HG03520 (cell line): Measurements from ENCODE around the gene SLC16A4.
"Not testable (repeated sequence)": the region's sequence is repeated elsewhere in the genome, so short reads cannot be mapped to it uniquely, and the experiment has no call there.

ENCODE experiments used
- ATAC-seq: cut with Tn5 transposase; IDR thresholded peaks from one replicate; pipeline ENCODE4 v1.9.1; 2021; ENCODE audit warnings: mild to moderate bottlenecking, moderate library complexity; ENCODE audit not compliant: unreplicated experiment

SLC16A4 gene

DNA sequence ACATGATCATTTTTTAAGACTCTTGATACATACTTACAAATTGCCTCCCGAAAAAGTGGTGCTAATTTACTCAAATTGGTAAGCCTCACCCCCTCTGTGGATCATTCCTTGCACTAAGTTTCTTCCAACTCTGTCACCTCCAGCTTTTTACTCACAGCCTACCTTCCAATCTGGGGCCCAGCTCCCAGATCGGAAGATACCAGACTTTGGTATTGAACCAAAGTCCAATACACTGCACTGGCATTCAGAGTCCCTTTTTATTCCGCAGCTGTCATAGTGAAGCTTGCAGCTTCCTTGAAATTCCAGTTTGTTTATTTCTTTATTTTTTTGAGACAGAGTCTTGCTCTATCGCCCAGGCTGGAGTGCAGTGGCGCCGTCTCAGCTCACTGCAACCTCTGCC is 18.5 kb upstream of the SLC16A4 start:
- ATAC-seq, result no peak

DNA sequence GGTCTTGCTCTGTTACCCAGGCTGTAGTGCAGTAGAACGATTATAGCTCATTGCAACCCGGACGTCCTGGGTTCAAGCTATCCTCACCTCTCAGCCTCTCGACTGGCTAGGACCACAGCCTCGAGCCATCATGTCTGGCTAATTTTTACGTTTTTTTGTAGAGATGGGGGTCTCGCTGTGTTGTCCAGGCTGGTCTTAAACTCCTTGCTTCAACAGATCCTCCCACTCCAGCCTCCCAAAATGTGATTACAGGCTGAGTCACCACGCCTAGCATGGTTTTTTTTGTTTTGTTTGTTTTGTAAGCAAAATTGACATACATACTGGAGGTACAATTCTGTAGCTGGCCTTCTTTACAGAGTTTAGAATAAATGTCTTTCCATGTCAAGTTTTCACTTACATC is 17.7 kb upstream of the SLC16A4 start:
- ATAC-seq, result no peak

DNA sequence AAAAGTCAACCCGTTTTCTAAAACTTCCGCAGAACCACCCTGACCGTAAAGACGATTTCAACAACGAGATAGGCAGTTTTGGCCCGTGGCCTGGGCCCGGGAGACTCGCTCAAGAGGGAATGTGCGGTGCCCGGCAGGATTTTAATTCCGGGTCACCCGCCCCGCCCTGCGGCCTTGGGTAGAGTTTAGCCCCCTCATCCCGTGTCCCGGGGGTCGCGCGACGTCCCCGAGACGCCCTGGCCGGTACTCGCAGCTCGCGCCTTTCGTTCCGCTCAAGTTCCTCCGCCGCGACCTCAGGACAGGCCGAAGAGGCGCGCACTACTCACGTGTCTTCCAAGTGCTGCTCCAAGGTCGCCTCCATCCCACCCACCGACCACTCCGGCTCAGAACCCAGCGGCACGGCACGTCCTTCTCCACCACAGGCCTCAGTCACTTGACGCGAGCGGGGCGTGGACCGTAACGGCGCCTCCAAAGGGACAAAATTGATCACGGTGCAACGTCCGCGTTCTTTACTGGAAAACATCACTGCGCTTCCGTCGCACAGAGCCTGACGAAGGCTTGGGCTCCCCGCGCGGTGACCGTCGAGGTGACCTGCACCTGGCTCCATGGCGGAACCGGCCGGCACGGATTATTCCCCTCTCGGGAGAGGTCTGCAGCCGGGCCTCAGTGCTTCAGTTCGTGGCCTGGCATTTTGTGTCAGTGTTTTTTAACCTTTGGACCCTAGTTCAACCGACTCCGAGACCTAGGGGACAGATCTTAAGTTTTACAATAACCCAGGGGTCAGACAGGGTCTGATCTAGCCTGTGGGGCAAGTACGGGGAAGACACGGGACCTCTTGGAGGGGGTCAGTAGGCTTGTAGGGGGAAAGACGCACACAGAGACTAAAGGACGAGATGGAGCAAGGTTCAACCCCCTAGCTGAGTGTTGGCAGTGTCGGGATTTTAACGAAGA is 16.7 kb upstream of the SLC16A4 start, which contains the start of gene LAMTOR5:
TSS of gene LAMTOR5 (minus strand) at position 435 of the 951 bp plus-strand sequence. CDS start at position 361, 74 bp downstream.
- peak; percentile 87 for ATAC-seq

DNA sequence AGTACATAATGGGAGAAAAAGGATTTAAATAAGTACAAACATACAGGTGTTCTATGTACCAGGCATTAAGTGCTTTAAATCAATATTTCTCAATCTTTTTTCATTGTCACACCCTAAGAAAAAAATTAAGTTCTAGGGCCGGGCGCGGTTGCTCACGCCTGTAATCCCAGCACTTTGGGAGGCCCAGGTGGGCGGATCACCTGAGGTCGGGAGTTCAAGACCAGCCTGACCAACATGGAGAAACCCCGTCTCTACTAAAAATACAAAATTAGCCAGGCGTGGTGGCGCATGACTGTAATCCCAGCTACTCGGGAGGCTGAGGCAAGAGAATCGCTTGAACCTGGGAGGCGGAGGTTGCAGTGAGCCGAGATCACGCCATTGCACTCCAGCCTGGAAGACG is 15.6 kb upstream of the SLC16A4 start:
- ATAC-seq, result not testable (repeated sequence)

DNA sequence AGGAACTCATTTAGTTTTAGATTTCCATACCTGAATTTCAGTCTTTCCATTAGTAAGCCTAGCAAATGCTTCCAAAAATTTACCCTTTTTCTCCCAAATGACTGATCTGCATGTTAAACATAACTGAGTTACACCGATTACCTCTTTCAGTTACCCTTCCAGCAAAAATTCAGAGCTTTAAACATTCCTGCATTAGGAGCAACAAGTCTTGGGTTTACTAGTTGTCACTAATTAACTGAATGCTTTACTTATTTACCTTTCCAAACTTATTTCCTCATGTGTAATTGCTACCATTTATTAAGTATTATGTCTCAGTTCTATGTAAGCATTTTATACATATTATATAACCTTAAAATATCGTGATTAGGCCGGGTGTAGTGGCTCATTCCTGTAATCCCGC is 13.6 kb upstream of the SLC16A4 start:
- no peak for ATAC-seq

DNA sequence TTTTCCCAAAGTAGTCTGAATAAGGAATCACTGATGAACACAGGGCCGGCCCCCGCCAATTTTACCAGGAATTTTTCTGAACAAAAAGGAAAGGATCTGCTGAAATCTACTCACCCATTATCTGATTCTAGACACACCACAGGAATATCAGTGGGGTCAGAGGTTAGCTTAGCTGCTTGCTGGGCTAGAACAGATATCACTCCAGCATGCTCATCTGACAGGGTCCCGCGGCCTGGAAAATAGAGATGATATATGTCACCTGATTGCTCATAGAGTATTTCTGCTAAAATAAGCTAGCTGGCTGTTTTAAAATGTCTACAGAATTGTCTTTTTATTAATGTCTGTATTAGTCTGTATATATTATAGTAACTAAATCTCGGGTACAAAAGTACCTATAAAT is 13.0 kb upstream of the SLC16A4 start:
- ATAC-seq, result no peak

DNA sequence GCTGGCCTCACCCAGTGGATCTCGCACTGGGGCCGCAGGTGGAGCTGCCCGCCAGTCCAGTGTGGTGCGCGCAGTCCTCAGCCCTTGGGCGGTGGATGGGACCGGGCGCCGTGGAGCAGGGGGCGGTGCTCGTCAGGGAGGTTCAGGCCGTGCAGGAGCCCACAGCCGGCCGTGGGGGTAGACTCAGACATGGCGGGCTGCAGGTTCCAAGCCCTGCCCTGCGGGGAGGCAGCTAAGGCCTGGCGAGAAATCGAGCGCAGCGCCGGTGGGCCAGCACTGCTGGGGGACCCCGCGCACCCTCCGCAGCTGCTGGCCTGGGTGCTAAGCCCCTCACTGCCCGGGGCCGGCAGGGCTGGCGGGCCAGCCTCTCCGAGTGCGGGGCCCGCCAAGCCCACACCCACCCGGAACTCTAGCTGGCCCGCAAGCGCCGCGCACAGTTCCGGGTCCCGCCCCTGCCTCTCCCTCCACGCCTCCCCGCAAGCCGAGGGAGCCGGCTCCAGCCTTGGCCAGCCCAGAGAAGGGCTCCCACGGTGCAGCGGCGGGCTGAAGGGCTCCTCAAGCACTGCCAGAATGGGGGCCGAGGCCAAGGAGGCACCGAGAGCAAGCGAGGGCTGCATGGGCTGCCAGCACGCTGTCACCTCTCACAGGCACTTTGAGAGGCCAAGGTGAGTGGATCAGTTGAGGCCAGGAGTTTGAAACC is 5.6 kb upstream of the SLC16A4 start:
- ATAC-seq, result not testable (repeated sequence)

DNA sequence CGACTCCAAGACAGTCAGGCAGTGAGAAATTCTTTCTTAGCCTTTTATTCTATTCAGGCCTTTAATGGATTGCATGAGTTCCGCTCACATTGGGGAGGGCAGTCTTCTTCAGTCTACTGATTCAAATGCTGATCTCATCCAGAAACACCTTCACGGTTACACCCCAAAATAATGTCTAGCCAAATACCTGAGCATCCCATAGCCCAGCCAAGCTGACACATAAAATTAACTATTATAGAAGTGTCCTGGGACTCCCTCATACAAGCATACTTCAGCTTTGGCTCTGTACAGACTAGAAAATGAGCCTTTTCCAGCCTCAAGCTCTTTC is 3.6 kb upstream of the SLC16A4 start:
- no peak for ATAC-seq

DNA sequence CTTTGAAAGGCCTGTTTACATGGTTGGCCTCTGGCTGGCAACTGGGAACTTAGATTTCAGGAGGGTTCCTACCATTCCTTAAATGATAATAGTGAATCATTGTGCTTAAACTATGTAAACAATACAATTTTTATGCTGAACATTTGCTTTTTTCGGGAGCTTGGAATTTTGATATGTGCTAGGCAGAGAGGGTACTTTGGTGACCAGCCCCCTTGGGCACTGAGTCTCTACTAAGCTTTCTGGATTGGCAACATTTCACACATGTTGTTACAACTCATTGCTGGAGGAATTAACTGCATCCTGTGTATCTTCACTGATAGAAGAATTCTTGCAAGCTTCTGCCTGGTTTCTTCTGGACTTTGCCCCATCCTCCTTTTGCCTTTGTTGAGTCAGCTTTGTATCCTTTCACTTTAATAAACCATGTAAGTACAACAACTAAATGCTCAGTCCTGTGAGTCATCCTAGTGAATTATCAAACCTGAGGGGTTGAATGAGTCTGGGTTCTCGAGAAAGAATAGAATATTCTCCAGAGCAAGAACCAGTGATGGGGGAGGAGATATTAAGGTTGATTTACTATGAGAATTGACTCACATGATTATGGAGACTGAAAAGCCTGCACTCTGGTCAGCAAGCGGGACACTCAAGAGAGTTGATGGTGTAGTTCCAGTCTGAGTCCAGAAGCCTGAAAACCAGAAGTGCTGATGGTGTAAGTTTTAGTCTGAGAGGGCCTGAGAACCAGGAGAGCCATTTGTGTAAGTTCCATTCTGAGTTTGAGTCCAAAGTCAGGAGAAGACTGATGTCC is 3.1 kb upstream of the SLC16A4 start:
- no peak for ATAC-seq

DNA sequence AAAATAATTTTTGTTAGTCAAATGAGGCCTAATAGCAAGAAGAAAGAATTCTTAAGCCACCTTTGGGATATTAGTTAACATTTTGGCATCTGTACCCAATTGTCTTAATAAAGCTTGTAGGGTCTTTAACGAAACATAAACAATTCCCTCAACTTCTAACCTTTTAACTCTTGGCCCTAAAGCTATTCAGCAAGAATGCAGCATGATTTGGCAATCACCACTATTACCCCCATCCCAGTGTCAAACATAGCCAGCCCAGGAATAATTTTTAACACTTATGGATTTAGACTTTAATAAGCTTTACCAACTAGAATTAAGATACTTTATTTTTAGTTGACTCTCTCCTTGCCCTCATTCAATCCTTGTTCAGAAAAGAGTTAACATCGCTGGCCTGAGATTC is 2.5 kb upstream of the SLC16A4 start:
- no peak for ATAC-seq

DNA sequence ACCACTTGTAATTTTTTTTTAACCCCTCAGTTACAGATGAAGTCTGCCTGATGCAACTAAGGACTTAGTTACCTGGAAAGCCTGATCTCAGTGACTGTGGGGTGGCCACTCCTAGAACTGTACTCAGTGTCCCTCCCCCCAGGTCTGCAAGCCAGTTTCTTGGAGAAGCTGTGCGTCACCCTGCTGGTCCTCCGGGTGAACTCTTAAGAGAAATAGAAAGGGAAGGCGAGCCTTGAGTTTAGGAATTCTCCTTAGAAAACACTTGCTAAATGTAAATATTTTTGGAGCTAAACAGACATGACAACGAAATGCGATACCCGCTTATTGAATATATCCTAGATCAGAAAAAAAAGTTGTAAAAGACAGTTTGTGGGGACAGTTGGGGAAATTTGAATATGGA is 730 bp downstream of the SLC16A4 start:
- no peak for ATAC-seq

DNA sequence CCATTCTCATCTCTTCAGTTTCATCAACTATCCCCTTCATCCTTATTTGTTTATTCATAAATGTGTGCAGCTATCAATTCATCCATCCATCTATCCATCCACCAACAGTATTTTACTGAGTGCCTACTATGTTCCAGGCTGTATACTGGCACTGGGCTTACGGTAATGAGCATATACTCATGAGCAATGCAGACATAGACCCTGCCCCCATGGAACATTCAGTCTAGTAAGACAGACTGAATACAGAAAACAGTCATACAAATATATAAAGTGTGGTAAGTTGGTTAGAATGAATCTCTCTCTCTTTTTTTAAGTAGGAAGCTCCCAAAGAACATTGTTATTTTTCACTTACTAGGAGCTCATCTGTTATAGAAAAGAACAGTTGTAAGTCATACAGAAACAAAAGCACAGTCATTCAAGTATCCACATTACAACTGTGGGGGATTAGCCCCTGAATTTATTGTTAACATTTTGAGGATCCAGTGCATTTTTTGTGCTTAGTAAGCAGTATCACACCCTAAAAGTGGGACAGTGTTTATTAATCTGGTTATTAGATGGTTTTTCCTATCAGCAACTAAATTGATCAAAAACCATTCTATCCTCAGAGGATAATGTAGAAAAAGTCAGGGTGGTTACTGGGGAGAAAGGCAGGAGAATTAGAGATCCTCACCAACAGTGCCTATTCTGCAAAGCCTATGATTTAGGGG is 3.6 kb downstream of the SLC16A4 start:
- ATAC-seq, result no peak

DNA sequence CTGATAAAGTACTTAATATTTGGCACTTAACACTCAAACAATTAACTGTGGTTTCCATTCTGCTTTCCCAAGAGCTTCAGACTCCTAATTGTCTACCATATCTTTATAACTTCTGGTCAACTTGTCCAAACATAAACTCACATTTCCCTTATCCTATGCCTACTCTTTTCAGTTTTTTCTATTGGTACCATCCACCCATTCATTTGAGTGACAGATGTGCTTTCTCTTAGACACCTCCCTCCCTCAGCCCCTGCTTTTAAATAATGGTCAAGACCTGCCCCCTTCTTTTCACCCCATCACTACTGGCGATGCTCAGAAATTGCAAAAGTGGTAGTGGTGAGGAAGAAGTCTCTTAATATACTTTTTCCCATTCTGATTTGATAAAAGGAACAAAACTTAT is 5.5 kb downstream of the SLC16A4 start:
- no peak for ATAC-seq

DNA sequence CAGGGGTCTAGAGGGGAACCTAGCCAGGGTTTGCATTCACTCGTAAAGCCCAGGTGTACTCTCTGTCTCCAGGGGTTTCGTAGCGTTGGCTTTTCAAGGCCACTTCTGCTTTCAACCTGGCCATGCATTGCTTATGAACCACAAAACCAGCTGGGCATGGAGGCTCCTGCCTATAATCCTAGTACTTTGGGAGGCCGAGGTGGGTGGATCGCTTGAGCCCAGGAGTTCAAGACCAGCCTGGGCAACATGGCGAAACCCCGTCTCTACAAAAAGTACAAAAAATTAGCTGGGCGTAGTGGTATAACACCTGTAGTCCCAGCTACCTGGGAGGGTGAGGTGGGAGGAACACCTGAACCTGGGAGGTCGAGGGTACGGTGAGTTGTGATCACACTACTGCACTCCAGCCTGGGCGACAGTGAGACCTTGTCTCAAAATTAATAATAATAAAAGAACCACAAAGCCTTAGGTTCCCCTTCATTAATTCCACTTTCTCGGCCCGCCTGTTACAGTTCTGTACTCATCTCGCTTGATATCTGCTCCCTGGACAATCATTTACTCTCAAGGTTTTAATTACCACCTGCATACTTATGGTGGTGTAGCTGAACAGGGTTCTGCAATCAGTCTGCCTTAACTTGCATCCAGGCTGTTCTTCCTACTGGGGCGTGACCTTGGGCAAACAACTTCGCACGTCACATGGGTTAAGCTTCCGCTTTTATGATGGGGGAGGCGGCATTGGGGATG is 6.1 kb downstream of the SLC16A4 start:
- ATAC-seq, result peak; percentile 59

DNA sequence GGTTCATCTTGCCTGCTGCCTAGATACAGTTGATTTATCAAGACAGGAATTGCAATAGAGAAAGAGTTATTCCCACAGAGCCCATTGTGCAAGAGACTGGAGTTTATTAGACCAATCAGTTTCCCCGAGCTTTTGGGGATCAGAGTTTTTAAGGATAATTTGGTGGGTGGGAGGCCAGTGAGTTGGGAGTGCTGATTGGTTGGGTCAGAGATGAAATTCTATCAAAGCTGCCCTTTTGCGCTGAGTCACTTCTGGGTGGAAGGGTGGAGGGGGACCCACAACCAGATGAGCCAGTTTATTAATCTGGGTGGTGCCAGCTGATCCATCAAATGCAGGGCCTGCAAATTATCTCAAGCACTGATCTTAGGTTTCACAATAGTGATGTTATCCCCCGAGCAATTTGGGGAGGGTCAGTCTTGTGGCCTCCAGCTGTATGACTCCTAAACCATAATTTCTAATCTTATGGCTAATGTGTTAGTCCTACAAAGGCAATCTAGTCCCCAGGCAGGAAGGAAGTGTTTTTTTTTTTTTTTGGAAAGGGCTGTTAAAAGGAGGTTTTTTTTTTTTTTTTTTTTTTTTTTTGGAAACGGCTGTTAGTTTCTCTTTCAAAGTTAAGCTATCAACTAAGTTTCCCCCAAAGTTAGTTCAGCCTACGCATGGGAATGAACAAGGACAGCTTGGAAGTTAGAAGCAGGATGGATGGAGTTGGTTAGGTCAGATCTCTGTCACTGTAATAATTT is 7.4 kb downstream of the SLC16A4 start:
- ATAC-seq, result no peak

DNA sequence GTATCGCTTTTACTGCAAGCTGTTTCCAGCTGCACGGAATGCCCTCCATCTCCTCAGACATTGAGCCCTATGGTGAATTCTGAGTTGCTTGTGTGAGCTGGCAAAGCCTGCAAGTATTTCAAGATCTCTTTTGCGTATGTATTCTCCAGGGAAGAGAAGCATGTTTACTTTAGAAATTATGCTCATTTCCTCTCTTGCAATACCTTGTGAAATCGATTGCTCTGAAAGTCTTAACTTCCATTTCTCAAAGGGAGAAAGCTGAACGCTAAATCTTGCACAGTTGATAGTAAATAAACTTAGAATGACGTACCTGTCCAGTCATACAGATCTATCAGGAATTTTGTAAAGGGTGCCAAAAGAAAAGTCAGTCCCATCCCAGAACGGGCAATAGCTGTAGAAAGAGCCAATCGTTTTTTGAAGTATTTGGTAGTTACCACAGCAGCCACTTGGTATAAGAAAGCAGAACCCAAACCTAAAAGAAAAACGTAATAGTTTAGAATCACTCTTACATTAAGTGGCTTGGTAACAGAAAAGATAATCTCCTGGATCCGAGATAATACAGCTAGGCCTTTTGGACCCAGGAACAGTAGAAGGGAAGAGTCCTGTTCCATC is 10.0 kb downstream of the SLC16A4 start:
- no peak for ATAC-seq

DNA sequence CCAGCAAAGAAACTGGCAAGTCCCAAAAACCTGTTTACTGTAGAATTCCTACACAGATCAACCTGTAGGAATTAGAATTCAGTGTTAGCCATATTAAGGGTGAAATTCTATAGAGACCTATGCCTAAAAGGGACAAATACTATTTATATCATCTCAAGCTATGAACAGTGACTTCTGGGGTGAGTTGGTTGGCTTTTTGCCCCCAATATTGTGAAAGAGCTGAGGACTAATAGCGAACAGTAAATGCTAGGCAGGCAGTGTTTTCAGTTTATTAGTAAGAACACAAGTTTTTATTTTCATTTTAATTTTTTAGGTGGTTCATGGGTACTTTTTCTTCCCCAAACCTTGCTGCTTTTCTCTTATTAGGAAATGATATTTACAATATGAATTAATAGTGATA is 15.3 kb downstream of the SLC16A4 start:
- no peak for ATAC-seq

DNA sequence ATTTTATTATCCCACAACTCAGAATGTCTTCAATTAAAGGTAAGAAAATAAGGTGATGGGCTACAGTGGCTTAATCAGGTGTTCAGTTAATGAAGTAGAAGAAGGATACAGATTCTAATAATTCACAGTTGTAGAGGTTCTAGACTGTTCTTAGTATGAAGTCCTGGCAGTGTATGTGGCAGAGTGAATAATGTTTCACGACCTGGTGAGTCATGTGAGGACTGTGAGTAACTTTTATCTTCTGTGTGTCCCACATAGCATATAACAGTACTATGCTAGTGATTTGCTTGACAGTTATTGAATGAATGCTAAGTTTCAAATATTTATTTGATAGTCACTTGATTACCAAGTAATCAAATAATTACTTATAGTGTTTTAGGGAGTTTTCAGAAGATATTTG is 20.0 kb downstream of the SLC16A4 start:
- ATAC-seq, result no peak

DNA sequence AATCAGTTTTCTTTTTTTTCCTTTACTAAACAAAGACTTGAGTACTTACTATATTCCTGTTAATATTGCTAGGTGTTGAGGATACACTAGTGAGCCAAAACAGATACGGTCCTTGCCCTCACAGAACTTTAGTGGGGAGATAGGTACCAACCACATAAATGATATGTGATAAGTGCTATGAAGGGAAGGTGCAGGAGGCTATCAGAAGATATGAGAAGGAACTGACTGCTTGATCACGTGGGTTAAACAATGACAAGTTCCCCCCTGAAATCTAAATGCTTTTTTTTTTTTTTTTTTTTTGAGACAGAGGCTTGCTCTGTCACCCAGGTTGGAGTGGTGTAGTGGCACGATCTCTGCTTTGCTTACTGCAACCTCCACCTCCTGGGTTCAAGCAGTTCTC is 26.6 kb downstream of the SLC16A4 start:
- no peak for ATAC-seq
